Neural crest cell (in vitro differentiated cells): ENCODE data around the gene UBXN6. TPM values are rescaled to one million over a fixed set of nuclear protein-coding genes. Genes with fewer than 3 reads are reported as not detected.
A peak's percentile ranks its signal among the peaks of the same experiment; 100 is the strongest.

Source experiments
- DNase-seq: peaks from one replicate; pipeline ENCODE4 v3.0.0; 2021; ENCODE audit warnings: low read depth, mixed read lengths, low spot score
- H3K27ac Mint-ChIP-seq: one replicate; pipeline ENCODE4 v1.8.0; 2021; ENCODE audit warnings: mild to moderate bottlenecking, mixed read lengths; ENCODE audit not compliant: unreplicated experiment
- H3K27me3 Mint-ChIP-seq: 2 replicates; pipeline ENCODE4 v1.8.0; 2021; ENCODE audit warnings: low read depth, mild to moderate bottlenecking, mixed read lengths
- H3K36me3 Mint-ChIP-seq: 2 replicates; pipeline ENCODE4 v1.8.0; 2021; ENCODE audit warnings: low read depth, mild to moderate bottlenecking, mixed read lengths
- H3K4me1 Mint-ChIP-seq: 2 replicates; pipeline ENCODE4 v1.8.0; 2021; ENCODE audit warnings: mixed read lengths
- H3K4me3 Mint-ChIP-seq: one replicate; pipeline ENCODE4 v1.8.0; 2021; ENCODE audit warnings: mild to moderate bottlenecking, mixed read lengths
- H3K9me3 Mint-ChIP-seq: 2 replicates; pipeline ENCODE4 v1.8.0; 2021; ENCODE audit warnings: mixed read lengths
- CTCF ChIP-seq: fragments of 200-600 bp; sonication (generic); conservative IDR thresholded peaks from 2 replicates; pipeline ENCODE4 v1.5.0; 2021; ENCODE audit warnings: antibody characterized with exemption, mild to moderate bottlenecking
- total RNA-seq: library from RNA; stranded (reverse); gene quantifications from 2 replicates; pipeline ENCODE4 v1.2.1, GENCODE V29; 2021

UBXN6 gene
- total RNA-seq, 1 donor from 2014 or later = 40.9 TPM

- Mint-ChIP-seq H3K4me1 (no peaks in the 10 kb centered on the region), H3K36me3 (peaks cover 6% of the 10 kb centered on the region), H3K9me3 (no peaks in the 10 kb centered on the region), H3K27ac (no peak overlapping the region), H3K27me3 (no peaks in the 10 kb centered on the region), H3K4me3 (no peak overlapping the region)
- DNase-seq = no peak
- TF ChIP-seq CTCF = no peak
Observed at GRCh38 chr19:4482721-4483364, 25.2 kb upstream of the UBXN6 start.

DNA sequence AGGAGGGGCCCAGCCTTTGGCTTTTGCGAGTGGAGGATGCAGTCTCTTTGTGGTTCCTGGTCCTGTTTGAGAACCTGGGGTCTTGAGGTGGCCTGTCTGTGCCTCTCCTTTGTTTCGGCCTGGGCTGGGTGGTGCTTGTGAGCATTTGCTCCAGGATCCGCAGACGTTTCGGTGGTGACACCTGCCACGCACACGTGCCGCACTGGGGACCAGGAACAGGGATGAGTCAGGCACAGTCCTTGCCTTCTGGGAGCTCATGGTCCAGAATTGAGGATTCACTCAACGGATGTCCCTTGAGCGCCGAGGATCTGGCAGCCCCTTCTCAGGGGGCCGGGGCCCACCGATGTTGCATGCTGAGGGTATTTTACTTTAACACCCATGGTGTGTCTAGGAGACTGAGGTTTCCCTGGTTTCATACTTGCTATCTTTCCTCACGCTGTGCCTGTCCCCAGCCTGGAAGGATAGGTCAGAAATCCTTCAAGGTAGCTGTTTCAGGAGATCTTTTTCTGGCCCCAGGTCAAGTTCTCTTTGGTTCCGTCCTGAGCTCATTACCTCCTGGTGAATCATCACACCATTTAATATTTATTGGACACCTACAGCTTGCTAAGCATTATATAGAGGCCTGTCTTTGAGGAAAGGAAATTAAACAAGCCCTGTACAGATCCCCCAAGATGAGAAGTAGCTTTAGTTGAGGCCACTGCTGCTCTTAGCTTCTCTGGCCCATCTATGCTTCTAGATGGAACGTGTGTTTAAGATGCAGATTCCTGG is 19.6 kb upstream of the UBXN6 start:
- no peak for DNase-seq
- peaks cover 10% of the 10 kb centered on the region for H3K4me1 Mint-ChIP-seq
- H3K27me3 Mint-ChIP-seq = no peaks in the 10 kb centered on the region
- peaks cover 4% of the 10 kb centered on the region for H3K36me3 Mint-ChIP-seq
- H3K9me3 Mint-ChIP-seq = no peaks in the 10 kb centered on the region
- H3K4me3 Mint-ChIP-seq = peak overlapping the region; percentile 56
- TF ChIP-seq CTCF = no peak
- H3K27ac Mint-ChIP-seq = no peak overlapping the region

- no peak for TF ChIP-seq CTCF
- peaks cover 4% of the 10 kb centered on the region for H3K36me3 Mint-ChIP-seq
- H3K27me3 Mint-ChIP-seq = no peaks in the 10 kb centered on the region
- peak overlapping the region; percentile 74 for H3K27ac Mint-ChIP-seq
- no peaks in the 10 kb centered on the region for H3K9me3 Mint-ChIP-seq
- peak; percentile 60 for DNase-seq
- peaks cover 15% of the 10 kb centered on the region for H3K4me1 Mint-ChIP-seq
- peak overlapping the region; percentile 91 for H3K4me3 Mint-ChIP-seq
Observed at GRCh38 chr19:4474514-4475022, 17.0 kb upstream of the UBXN6 start.

DNA sequence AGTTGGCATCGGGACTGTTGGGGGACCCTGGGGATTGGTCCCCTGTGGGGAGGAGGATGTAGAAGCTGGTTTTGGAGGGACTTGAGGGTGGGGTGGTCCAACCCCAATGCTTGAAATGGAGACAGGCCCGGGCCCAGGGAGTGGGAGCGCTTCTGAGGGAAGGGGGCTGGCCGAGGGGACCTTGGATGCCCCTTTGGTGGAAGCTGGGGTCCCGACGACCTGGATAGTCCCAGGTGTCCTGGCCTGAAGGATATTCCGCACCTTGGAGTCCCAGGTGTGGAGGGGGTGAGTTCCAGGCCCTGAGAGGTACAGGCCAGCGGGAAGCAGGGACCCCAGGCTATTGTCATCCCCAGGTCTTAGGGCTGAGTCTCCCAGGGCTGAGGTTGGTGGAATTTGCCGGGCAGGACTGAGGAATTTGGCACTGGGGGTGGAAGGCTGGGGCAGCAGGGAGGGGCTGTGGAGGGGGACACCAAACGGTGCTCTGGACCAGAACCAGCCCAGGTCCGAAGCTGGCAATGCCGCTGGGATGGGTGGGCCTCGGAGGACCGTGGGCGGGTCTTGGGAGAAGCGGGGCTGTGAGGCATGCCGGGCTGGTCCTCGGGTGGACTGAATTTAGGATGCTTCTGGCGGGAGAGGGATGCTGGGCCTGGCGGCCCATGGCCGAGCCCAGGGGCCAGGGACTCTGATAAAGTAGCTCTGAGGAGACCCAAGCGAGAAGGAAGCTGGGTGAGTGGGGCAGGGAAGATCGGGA is 16.3 kb upstream of the UBXN6 start:
- Mint-ChIP-seq H3K4me3 (peak overlapping the region; percentile 91), H3K36me3 (peaks cover 4% of the 10 kb centered on the region), H3K9me3 (no peaks in the 10 kb centered on the region), H3K27me3 (no peaks in the 10 kb centered on the region), H3K4me1 (peaks cover 15% of the 10 kb centered on the region), H3K27ac (peak overlapping the region; percentile 74)
- TF ChIP-seq CTCF = no peak
- no peak for DNase-seq

DNA sequence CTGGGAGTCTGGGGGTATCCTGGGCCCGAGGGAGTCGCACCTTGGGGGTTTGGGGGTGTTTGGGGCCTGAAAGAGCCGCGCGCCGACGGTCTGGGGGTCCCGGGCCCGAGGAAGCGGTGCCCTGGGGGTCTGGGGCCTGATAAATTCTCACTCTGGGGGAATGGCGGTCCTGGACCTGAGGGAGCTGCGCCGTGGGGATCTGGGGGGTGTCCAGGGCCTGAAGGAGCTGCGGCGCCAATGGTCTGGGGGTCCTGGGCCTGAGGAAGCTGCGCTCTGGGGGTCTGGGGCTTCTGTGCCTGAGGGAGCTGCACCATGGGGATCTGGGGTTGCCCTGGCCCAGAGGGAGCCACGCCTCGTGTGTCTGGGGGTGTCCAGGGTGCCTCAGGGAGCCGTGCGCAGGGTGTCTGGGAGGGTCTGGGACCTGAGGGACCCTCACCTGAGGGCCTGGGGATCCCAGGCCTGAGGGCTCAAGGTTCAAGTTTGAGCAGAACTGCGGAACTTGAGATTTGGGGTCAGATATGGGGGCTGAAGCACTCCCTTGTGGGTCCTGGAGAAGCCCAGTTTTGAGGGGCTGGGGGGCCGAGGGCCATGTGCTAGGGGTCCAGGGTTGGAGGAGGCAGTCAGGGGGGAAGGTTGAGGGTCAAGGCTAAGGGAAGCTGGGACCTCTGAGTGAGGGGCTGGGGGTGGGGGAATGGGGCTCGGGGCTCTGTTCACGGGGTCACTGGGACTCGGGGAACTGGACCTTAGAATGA is 15.6 kb upstream of the UBXN6 start:
- no peak for DNase-seq
- peaks cover 15% of the 10 kb centered on the region for H3K4me1 Mint-ChIP-seq
- no peaks in the 10 kb centered on the region for H3K27me3 Mint-ChIP-seq
- H3K27ac Mint-ChIP-seq = no peak overlapping the region
- H3K36me3 Mint-ChIP-seq = peaks cover 4% of the 10 kb centered on the region
- H3K4me3 Mint-ChIP-seq = peak overlapping the region; percentile 91
- no peak for TF ChIP-seq CTCF
- H3K9me3 Mint-ChIP-seq = no peaks in the 10 kb centered on the region
